GF-D8 (cell line): ENCODE data around the gene PIWIL4.
"Not testable (repeated sequence)": the region's sequence is repeated elsewhere in the genome, so short reads cannot be mapped to it uniquely, and the experiment has no call there.

Source experiments
- DNase-seq: peaks from one replicate; lab custom pipeline; 2025; lab: John Stamatoyannopoulos, UW

Gene PIWIL4

GRCh38 chr11:94549146-94549545 is 18.0 kb upstream of the PIWIL4 start:
- DNase-seq: peak; percentile 12

DNA sequence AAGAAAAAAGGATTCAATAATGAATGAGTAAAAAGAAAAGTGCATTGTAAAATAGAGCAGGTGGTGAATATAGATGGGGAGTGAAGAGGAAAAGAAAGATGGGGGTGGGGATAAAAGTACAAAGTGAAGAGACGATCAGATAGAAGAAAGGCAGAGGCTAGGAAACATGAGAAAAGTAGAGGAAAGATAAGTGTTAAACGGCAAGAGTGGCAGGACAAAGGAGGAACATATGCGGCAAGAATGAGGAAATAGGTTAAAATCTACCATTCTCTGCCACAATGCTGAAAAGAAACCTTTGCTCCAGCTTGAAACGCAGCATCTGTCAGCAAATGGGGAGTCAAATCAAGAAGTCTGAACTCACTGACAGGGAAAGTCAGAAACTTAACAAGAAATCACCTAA is 16.7 kb upstream of the PIWIL4 start:
- peak; percentile 58 for DNase-seq

GRCh38 chr11:94553938-94554337 is 13.2 kb upstream of the PIWIL4 start:
- DNase-seq: no peak

GRCh38 chr11:94555752-94556329 is 11.3 kb upstream of the PIWIL4 start:
- not testable (repeated sequence) for DNase-seq

DNA sequence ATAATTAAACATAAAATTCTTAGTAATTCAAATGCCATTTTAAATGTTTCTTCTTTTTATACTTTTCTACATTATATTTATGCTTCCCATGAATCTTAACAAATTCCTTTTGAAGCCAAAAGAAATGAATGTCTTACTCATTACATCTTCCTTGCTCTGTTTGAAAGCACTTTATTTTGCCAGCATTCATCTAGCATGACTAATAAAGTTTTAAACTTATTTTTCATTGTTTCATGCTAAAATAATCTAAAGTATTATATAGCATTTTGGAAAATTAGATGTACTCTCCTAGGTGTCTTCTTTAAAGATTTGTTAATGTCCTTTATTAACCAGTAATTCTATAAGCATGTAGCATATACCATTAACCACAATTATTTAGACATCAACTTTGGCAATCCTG is 9.7 kb upstream of the PIWIL4 start:
- no peak for DNase-seq

DNA sequence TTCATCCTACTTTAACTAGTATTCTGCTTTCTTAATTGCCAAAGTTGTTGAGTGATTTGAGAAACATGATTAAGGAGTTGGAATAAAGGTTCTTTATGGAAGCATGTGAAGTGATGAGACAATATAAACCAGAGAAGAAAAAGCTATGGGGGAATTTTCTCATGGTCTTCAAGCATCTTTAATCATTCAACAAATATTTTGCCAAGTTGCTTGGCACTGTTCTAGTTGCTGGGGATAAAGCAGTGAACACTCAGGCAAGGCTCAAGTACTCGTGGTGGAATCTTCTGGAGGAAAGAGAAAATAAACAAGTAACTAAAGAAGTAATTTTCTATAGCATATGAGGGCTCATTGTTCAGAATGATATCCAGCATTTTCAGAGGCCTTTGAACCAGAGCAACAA is 9.2 kb upstream of the PIWIL4 start:
- no peak for DNase-seq

DNA sequence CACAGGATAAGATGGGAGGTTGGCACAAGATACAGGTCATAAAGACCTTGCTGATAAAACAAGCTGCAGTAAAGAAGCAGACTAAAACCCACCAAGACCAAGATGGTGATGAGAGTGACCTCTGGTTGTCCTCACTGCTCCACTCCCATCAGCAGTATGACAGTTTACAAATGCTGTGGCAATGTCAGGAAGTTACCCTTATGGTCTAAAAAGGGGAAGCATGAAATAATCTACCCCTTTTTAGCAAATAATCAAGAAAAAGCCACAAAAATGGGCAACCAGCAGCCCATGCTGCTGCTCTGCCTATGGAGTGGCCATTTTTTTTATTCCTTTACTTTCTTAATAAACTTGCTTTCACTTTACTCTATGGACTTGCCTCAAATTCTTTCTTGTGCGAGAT is 8.7 kb upstream of the PIWIL4 start:
- DNase-seq: peak; percentile 89

DNA sequence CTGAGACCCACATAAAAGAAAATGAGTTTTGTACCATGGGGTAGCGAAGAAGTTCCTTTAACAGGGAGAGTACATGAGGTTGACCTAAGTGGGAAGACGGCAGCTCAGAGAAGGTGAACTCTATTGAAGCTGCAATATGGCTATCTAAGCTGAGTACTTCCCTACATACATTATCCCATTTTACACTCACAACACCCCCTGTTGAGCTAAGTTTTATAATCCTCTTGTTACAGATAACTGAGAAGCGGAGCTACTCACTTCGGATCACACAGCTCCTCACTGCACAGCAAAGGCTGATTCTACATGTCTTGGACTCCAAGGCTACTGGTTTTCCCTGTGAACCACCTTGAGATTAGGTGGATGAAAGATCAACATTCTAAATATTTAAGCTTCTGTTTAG is 8.2 kb upstream of the PIWIL4 start:
- no peak for DNase-seq

- no peak for DNase-seq
Observed at GRCh38 chr11:94559361-94559760, 7.8 kb upstream of the PIWIL4 start.

GRCh38 chr11:94560834-94561233 is 6.3 kb upstream of the PIWIL4 start:
- DNase-seq: no peak

DNA sequence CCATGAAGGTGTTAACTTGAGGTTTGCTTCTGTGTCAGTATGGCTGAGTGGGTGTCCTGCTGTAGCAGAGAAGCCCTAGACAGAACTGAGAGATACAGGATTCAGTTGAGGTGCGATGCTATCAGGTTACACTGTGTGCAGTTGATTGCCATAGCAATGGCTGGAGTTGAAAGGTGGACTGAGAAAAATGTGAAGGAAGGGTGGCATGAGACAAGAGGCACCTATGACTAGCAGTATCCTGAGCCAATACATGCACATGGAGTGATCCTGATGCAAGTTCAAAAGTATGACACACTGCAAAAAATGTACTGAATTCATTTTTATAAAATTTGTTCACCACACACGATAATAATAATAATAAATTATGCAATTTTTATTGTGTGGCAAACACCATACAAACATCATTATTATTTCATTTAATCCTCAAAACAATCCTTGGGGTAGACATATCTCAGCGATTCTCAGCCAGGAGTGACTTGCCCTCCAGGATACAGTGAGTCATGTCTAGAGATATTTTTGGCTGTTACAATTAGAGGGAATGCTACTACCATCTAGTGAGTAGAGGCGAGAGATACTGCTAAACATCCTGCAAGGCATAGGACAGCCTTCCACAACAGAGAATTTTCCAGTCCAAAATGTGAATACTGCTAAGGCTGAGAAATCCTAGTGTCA is 3.9 kb upstream of the PIWIL4 start:
- no peak for DNase-seq

- DNase-seq: no peak
Observed at GRCh38 chr11:94563848-94564467, 3.2 kb upstream of the PIWIL4 start.

GRCh38 chr11:94568200-94568599 is 1.0 kb downstream of the PIWIL4 start:
- DNase-seq: no peak

- DNase-seq: no peak
Observed at GRCh38 chr11:94568717-94569116, 1.5 kb downstream of the PIWIL4 start.

GRCh38 chr11:94572975-94573374 is 5.8 kb downstream of the PIWIL4 start:
- not testable (repeated sequence) for DNase-seq

- DNase-seq: peak; percentile 78
Observed at GRCh38 chr11:94574193-94574961, 7.2 kb downstream of the PIWIL4 start.

GRCh38 chr11:94576306-94576705 is 9.1 kb downstream of the PIWIL4 start:
- no peak for DNase-seq

GRCh38 chr11:94577841-94578240 is 10.7 kb downstream of the PIWIL4 start:
- DNase-seq: no peak

DNA sequence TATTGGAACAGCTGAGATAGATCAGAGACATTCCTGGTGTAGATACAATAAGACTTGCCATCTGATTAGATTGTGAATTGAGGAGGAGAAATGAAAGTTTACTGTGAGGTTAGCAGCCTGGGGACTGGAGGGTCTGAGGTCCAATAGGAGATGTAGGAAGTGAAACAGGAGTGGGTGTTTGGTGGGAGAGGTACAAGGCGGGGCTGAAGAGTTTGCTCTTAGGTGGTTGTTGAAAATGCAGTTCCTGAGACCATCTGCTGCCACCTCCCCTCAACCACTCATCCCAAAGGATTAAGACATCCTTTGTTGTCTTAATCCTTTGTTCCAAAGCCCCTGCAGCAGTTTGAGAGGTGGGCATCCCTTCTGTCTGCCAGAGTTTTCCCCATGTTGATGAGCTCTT is 14.8 kb downstream of the PIWIL4 start:
- no peak for DNase-seq

DNA sequence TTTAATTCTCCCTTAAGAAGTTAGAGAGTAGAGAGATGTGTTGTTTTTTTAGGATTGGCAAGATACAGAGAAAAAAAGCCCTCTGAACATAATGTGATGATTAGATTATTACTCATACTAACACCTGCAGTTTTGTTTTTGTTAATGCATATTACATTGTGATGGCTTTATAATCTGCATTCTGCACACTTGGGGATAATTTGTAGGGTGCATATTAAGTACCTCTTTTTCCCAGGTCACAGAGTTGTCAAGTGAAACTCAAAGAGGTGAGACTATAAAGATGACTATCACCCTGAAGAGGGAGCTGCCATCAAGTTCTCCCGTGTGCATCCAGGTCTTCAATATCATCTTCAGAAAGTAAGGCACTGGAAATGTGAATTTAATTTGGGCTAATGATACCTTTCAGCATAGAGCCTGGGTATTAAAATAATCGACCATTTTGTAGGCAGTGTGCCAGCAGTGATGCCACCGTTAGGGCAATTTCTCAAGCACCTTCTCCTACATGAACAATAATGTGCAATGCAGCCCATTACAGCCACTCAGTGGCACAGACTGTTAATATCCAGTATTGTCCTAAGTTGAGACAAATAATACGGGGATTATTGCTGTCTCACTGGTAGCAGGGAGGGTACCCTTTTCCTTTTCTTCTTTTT is 16.2 kb downstream of the PIWIL4 start:
- DNase-seq: peak; percentile 4

GRCh38 chr11:94583866-94584500 is 16.8 kb downstream of the PIWIL4 start:
- DNase-seq: peak; percentile 47

GRCh38 chr11:94584978-94585377 is 17.8 kb downstream of the PIWIL4 start:
- DNase-seq: no peak
